ENCODE measurements around the gene SYT17.
A peak's percentile ranks its signal among the peaks of the same experiment; 100 is the strongest.

The SYT17 gene

DNA sequence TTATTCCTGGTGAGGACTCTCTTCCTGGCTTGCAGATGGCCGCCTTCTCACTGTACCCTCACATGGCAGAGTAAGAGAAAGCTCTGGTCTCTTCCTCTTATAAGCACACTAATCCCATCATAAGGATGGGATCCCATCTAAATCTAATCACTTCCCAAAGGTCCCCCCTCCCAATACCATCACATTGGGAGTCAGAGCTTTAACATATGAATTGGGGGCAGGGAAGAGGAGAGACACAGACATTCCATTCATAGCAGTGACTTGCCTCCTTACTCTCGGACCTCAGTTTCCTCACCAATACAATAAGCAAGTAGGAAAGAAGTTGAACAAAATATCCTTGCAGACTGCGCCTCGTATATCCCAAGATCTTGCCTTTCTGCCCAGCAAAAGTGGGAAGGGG, 119.2 kb downstream of the SYT17 start:
- no peak overlapping the region for H3K27ac ChIP-seq (ENCODE audit: extremely low read depth, low read depth, low read length)
- CTCF ChIA-PET = interaction anchor here (0.5 to 1.7 kb wide), 2 partner anchors 17 to 201 kb away, joined by 4 to 6 read pairs; no protein-coding TSS in a partner anchor
- TF ChIP-seq ZNF48 (tag by site-specific recombination; IDR thresholded peaks at IDR 0.05) (no peak), ZNF274 (IDR thresholded peaks at IDR 0.05; ENCODE audit: low read length) (no peak), ZNF274 (tag by site-specific recombination; IDR thresholded peaks at IDR 0.05; ENCODE audit: borderline replicate concordance) (no peak)
- no peak overlapping the region for H3K4me3 ChIP-seq (ENCODE audit: low read depth, low read length)
- H3K36me3 ChIP-seq (ENCODE audit: control insufficient read depth in 2 of 2, insufficient read depth in 1 of 2, low read length in 2 of 2) = no peaks in the 10 kb centered on the region
- POLR2A ChIA-PET = no interaction called here
- H3K9me3 ChIP-seq (ENCODE audit: control insufficient read depth, insufficient read depth, low read depth, low read length) = no peaks in the 10 kb centered on the region
- no peaks in the 10 kb centered on the region for H3K4me1 ChIP-seq (ENCODE audit: control insufficient read depth, insufficient read depth, low read length)

DNA sequence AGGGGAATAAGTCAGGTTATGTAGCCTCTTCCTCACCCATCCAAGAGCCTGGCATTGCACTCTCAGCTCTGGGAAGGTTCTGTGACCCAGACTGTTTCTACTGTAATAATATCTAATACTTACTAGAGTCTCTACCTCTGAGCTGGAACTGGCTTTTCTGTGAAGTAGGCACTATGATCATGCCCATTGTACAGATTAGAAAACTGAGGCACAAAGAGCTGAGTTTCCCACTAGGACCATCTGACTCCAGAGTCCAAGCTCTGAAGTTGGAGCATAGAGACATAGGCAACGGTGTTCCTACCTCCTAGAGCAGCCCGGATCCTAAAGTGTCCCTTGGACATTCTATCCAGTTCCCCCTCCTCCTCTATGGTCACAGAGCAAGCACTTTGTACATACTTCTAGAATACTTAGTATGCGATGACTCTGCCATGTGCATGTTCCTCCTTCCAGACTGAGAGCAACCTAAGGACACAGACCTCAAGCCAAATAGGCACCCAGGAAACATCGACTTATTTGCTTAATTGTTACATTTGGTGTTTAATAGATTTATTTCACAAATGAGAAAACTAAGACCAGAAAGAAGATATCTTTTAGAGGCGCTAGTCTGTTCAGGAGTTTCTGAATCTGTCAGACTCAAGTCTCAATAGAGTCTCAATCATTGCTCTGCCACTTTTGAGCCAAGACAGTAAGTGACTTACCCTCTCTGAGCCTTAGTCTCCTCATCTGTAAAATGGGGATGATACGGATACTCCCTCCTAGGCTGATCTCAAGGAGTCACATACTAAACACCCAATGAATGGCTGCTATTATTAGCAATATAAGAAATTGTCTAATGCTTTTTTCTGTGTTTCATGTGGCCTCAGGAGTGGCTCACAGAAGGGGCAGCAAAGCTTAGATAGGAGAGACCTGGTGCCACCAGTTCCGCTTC, 121.1 kb downstream of the SYT17 start:
- no peak overlapping the region for H3K27ac ChIP-seq (ENCODE audit: extremely low read depth, low read depth, low read length)
- H3K4me1 ChIP-seq (ENCODE audit: control insufficient read depth, insufficient read depth, low read length) = no peaks in the 10 kb centered on the region
- TF ChIP-seq ZNF404 (tag by site-specific recombination; IDR thresholded peaks at IDR 0.05) (no peak), ZNF596 (tag by site-specific recombination; IDR thresholded peaks at IDR 0.05) (no peak)
- H3K36me3 ChIP-seq (ENCODE audit: control insufficient read depth in 2 of 2, insufficient read depth in 1 of 2, low read length in 2 of 2) = no peaks in the 10 kb centered on the region
- ChIA-PET POLR2A (no interaction called here), CTCF (interaction anchor here (0.6 to 0.7 kb wide), 2 partner anchors 204 to 213 kb away, joined by 3 to 9 read pairs; no protein-coding TSS in a partner anchor)
- no peaks in the 10 kb centered on the region for H3K9me3 ChIP-seq (ENCODE audit: control insufficient read depth, insufficient read depth, low read depth, low read length)
- H3K4me3 ChIP-seq (ENCODE audit: low read depth, low read length) = no peak overlapping the region

DNA sequence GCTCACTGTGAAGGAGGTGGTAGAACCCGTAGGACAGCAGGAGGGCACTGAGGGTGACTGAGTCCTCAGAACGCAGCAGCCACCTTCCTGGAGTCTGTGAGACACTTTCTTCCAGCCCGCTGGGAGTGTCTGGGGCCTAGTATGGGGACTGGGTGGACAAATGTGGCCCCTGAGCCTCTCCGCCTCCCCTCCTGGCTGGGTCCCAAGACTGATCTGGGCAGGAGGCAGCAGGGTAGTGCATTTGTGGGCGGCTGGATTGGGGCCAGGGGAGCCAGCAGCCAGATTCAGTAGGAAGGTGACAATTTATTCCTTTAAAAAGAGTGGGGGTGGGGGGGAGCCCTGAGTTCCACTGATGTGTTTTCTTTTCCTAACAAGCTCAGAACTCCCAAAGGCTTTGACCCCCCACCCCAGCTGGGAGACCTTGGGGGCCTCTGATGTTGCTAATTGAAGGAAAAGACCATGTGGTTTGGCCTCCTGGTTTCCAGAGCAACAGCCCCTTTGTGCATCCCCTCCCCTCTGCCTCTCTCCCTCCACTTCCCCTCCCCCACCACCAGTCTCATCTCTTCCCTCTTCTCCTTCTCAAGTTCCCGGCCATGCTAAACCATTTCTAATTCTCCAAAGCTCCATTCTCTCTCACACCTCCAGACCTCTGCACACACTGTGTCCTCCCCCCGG, 121.9 kb downstream of the SYT17 start:
- POLR2A ChIA-PET = no interaction called here
- Histone ChIP-seq H3K4me3 (ENCODE audit: low read depth, low read length) (no peak overlapping the region), H3K27ac (ENCODE audit: extremely low read depth, low read depth, low read length) (no peak overlapping the region), H3K9me3 (ENCODE audit: control insufficient read depth, insufficient read depth, low read depth, low read length) (no peaks in the 10 kb centered on the region), H3K4me1 (ENCODE audit: control insufficient read depth, insufficient read depth, low read length) (no peaks in the 10 kb centered on the region), H3K36me3 (ENCODE audit: control insufficient read depth in 2 of 2, insufficient read depth in 1 of 2, low read length in 2 of 2) (no peaks in the 10 kb centered on the region)
- CTCF ChIA-PET = no interaction called here
- TF ChIP-seq ZNF292 (tag by site-specific recombination; IDR thresholded peaks at IDR 0.05; ENCODE audit: borderline replicate concordance, low read depth) (no peak), ZNF560 (tag by site-specific recombination; IDR thresholded peaks at IDR 0.05; ENCODE audit: borderline replicate concordance) (no peak), ZNF521 (tag by site-specific recombination; IDR thresholded peaks at IDR 0.05) (no peak), ZNF211 (tag by site-specific recombination; IDR thresholded peaks at IDR 0.05; ENCODE audit: low read depth) (no peak), RBAK (tag by site-specific recombination; IDR thresholded peaks at IDR 0.05) (no peak), ZFP41 (tag by site-specific recombination; IDR thresholded peaks at IDR 0.05; ENCODE audit: borderline replicate concordance) (no peak), EGR2 (tag by site-specific recombination; IDR thresholded peaks at IDR 0.05; ENCODE audit: low read depth) (peak; percentile 81), ZNF394 (tag by site-specific recombination; IDR thresholded peaks at IDR 0.05; ENCODE audit: borderline replicate concordance) (no peak), ZNF23 (tag by site-specific recombination; IDR thresholded peaks at IDR 0.05; ENCODE audit: borderline replicate concordance) (no peak), ZNF473 (tag by site-specific recombination; IDR thresholded peaks at IDR 0.05) (no peak), ZNF140 (tag by site-specific recombination; IDR thresholded peaks at IDR 0.05) (no peak), ZFHX2 (tag by site-specific recombination; conservative IDR thresholded peaks at IDR 0.05) (peak; percentile 83)
- TF ChIP-seq, protein P1, sequence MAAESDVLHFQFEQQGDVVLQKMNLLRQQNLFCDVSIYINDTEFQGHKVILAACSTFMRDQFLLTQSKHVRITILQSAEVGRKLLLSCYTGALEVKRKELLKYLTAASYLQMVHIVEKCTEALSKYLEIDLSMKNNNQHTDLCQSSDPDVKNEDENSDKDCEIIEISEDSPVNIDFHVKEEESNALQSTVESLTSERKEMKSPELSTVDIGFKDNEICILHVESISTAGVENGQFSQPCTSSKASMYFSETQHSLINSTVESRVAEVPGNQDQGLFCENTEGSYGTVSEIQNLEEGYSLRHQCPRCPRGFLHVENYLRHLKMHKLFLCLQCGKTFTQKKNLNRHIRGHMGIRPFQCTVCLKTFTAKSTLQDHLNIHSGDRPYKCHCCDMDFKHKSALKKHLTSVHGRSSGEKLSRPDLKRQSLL (tag by site-specific recombination; IDR thresholded peaks at IDR 0.05) = no peak
- TF ChIP-seq, protein P2, sequence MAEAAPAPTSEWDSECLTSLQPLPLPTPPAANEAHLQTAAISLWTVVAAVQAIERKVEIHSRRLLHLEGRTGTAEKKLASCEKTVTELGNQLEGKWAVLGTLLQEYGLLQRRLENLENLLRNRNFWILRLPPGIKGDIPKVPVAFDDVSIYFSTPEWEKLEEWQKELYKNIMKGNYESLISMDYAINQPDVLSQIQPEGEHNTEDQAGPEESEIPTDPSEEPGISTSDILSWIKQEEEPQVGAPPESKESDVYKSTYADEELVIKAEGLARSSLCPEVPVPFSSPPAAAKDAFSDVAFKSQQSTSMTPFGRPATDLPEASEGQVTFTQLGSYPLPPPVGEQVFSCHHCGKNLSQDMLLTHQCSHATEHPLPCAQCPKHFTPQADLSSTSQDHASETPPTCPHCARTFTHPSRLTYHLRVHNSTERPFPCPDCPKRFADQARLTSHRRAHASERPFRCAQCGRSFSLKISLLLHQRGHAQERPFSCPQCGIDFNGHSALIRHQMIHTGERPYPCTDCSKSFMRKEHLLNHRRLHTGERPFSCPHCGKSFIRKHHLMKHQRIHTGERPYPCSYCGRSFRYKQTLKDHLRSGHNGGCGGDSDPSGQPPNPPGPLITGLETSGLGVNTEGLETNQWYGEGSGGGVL (tag by site-specific recombination; IDR thresholded peaks at IDR 0.05) = peak; percentile 61
- TF ChIP-seq, protein P3, sequence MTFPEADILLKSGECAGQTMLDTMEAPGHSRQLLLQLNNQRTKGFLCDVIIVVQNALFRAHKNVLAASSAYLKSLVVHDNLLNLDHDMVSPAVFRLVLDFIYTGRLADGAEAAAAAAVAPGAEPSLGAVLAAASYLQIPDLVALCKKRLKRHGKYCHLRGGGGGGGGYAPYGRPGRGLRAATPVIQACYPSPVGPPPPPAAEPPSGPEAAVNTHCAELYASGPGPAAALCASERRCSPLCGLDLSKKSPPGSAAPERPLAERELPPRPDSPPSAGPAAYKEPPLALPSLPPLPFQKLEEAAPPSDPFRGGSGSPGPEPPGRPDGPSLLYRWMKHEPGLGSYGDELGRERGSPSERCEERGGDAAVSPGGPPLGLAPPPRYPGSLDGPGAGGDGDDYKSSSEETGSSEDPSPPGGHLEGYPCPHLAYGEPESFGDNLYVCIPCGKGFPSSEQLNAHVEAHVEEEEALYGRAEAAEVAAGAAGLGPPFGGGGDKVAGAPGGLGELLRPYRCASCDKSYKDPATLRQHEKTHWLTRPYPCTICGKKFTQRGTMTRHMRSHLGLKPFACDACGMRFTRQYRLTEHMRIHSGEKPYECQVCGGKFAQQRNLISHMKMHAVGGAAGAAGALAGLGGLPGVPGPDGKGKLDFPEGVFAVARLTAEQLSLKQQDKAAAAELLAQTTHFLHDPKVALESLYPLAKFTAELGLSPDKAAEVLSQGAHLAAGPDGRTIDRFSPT (tag by site-specific recombination; IDR thresholded peaks at IDR 0.05) = no peak
- TF ChIP-seq, protein P4, sequence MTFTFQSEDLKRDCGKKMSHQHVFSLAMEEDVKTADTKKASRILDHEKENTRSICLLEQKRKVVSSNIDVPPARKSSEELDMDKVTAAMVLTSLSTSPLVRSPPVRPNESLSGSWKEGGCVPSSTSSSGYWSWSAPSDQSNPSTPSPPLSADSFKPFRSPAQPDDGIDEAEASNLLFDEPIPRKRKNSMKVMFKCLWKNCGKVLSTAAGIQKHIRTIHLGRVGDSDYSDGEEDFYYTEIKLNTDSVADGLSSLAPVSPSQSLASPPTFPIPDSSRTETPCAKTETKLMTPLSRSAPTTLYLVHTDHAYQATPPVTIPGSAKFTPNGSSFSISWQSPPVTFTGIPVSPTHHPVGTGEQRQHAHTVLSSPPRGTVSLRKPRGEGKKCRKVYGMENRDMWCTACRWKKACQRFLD (tag by site-specific recombination; IDR thresholded peaks at IDR 0.05) = no peak
